HL-60 (cell line): ENCODE measurements around the gene DNTTIP2.

Experiments
- DNase-seq, 2 experiments: peaks; one replicate each; pipeline ENCODE4 v3.0.0-alpha.2; 2010 to 2020; ENCODE audit warnings: low read depth in 1 of 2, low spot score in 1 of 2
- H3K27ac ChIP-seq: fragments of 250-450 bp; sonication (Bioruptor Pico); replicated peaks from 2 replicates; pipeline ENCODE4 v1.5.1; 2020; ENCODE audit warnings: mild to moderate bottlenecking, moderate library complexity
- H3K27me3 ChIP-seq: fragments of 250-450 bp; sonication (Bioruptor Pico); 2 replicates; pipeline ENCODE4 v1.5.1; 2021; ENCODE audit warnings: mild to moderate bottlenecking, moderate library complexity; ENCODE audit not compliant: insufficient read depth, poor library complexity, severe bottlenecking
- H3K4me3 ChIP-seq: replicated peaks from 2 replicates; pipeline ENCODE4 v1.5.1; 2011; ENCODE audit warnings: mild to moderate bottlenecking, control low read depth, low read length; ENCODE audit not compliant: insufficient read depth
- GABPA ChIP-seq: IDR thresholded peaks from 2 replicates; pipeline ENCODE4 v1.6.1; 2012; ENCODE audit warnings: low read depth
- POLR2AphosphoS5 ChIP-seq: IDR thresholded peaks from 2 replicates; pipeline ENCODE4 v1.6.1; 2012; ENCODE audit warnings: low read depth
- SPI1 ChIP-seq: IDR thresholded peaks from 2 replicates; pipeline ENCODE4 v1.6.1; 2012; ENCODE audit warnings: low read depth, mild to moderate bottlenecking, borderline replicate concordance
- TF ChIP-seq, protein P1 (sequence below): IDR thresholded peaks from 2 replicates; pipeline ENCODE4 v1.6.1; 2012; ENCODE audit warnings: low read depth; ENCODE audit not compliant: insufficient replicate concordance
- TF ChIP-seq, protein P2 (sequence below): IDR thresholded peaks from one replicate; pipeline ENCODE4 v1.5.1; 2011; ENCODE audit warnings: low read length, control low read depth, inconsistent platforms; ENCODE audit not compliant: insufficient read depth

Gene DNTTIP2

DNA sequence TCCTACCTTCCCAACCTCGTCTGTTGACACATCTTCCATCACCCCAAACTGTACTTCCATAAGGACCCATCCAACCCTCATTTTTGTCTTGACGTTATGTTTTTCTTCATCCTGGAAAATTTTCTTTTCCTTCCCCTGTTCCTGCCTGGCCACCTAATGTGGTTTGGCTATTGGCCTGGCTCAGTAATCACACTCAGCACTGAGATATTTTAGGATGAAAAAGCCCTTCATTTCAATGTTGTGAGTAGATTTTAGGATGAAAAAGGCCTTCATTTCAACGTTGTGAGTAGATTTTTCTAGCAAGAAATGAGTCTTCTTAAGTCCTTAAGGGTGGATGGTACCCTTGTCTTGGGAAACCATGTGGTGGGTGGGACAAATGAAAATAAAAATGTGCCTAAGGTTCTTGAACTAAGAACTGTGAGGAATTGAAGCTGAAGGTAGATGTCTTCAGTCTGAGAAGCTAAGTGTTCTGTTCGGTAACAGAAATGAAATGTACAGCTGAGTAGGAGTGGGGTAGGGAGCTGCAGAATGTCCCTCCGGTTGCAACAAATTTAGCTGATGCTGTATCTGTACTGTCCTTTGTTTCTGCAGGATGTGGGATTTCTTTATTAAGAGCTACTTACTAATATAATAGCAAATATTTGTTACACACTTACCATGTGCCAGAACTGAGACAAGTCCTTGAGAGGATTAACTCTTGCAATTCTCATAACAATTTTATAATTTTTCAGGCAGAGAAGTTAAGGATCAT, 36.1 kb downstream of the DNTTIP2 start:
- no peak for DNase-seq
- TF ChIP-seq GABPA: no peak
- TF ChIP-seq, protein P1, sequence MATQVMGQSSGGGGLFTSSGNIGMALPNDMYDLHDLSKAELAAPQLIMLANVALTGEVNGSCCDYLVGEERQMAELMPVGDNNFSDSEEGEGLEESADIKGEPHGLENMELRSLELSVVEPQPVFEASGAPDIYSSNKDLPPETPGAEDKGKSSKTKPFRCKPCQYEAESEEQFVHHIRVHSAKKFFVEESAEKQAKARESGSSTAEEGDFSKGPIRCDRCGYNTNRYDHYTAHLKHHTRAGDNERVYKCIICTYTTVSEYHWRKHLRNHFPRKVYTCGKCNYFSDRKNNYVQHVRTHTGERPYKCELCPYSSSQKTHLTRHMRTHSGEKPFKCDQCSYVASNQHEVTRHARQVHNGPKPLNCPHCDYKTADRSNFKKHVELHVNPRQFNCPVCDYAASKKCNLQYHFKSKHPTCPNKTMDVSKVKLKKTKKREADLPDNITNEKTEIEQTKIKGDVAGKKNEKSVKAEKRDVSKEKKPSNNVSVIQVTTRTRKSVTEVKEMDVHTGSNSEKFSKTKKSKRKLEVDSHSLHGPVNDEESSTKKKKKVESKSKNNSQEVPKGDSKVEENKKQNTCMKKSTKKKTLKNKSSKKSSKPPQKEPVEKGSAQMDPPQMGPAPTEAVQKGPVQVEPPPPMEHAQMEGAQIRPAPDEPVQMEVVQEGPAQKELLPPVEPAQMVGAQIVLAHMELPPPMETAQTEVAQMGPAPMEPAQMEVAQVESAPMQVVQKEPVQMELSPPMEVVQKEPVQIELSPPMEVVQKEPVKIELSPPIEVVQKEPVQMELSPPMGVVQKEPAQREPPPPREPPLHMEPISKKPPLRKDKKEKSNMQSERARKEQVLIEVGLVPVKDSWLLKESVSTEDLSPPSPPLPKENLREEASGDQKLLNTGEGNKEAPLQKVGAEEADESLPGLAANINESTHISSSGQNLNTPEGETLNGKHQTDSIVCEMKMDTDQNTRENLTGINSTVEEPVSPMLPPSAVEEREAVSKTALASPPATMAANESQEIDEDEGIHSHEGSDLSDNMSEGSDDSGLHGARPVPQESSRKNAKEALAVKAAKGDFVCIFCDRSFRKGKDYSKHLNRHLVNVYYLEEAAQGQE: no peak
- TF ChIP-seq, protein P2, sequence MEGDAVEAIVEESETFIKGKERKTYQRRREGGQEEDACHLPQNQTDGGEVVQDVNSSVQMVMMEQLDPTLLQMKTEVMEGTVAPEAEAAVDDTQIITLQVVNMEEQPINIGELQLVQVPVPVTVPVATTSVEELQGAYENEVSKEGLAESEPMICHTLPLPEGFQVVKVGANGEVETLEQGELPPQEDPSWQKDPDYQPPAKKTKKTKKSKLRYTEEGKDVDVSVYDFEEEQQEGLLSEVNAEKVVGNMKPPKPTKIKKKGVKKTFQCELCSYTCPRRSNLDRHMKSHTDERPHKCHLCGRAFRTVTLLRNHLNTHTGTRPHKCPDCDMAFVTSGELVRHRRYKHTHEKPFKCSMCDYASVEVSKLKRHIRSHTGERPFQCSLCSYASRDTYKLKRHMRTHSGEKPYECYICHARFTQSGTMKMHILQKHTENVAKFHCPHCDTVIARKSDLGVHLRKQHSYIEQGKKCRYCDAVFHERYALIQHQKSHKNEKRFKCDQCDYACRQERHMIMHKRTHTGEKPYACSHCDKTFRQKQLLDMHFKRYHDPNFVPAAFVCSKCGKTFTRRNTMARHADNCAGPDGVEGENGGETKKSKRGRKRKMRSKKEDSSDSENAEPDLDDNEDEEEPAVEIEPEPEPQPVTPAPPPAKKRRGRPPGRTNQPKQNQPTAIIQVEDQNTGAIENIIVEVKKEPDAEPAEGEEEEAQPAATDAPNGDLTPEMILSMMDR: no peak
- TF ChIP-seq SPI1: no peak
- no peak for TF ChIP-seq POLR2AphosphoS5
- no peak overlapping the region for H3K27ac ChIP-seq
- H3K4me3 ChIP-seq: no peak overlapping the region
- H3K27me3 ChIP-seq: no peaks in the 10 kb centered on the region

DNA sequence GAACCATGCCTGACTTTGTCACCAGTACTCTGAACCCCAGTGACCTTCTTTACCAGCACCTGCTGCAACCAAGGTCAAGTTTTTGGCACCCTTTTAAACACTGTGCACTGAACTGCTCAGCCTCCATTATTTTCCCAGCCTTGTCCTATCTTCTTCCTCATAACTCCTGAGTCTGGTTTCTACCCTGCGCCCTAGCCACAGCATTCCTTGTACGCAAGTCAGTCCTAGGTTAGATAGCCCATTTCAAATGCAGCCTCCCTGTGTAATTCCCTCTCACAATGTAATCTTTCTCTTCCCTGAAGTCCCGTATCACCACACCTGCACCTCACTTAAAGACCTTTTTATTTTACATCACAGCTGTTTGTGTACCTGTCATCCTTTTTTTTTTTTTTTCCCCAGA, 37.2 kb downstream of the DNTTIP2 start:
- DNase-seq: no peak
- Histone ChIP-seq H3K4me3 (no peak overlapping the region), H3K27ac (no peak overlapping the region), H3K27me3 (no peaks in the 10 kb centered on the region)
- no peak for TF ChIP-seq GABPA
- no peak for TF ChIP-seq POLR2AphosphoS5
- TF ChIP-seq, protein P2: no peak
- TF ChIP-seq, protein P1: no peak
- TF ChIP-seq SPI1: no peak

DNA sequence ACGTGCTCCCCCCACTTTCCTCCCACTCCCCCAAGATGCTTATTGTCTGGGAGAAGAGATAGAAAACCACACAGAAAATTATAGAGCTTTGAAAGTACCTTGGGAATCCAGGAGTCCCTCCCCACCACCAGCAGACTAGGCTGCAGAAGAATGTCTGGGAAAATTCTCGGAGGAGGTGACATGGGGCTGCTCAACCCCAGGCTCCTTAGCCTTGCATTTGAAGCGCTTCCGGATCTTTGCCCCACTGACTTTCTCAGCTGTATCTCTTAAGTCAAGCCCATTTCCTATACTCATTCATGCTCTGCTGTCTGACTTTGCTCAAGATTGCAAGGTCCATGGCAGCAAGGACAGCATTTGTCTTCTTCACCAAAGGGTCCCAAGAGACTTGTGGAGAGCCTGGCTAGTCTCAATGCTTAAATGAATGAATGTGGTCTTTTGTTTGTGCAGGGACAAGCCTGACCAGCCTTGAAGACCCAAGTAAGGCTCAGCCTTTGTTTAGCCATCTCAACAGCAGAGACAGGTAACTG, 38.0 kb downstream of the DNTTIP2 start:
- Histone ChIP-seq H3K4me3 (no peak overlapping the region), H3K27ac (no peak overlapping the region), H3K27me3 (no peaks in the 10 kb centered on the region)
- no peak for DNase-seq
- TF ChIP-seq POLR2AphosphoS5 (no peak), GABPA (no peak), SPI1 (no peak)
- TF ChIP-seq, protein P2: no peak
- TF ChIP-seq, protein P1: no peak
